Common myeloid progenitor, CD34-positive (primary cell): ENCODE measurements around the gene PIP5K1A.
"Not testable (repeated sequence)": the region's sequence is repeated elsewhere in the genome, so short reads cannot be mapped to it uniquely, and the experiment has no call there.

Source experiments
- CTCF ChIA-PET: fragments of 350-600 bp; sonication (Branson Sonifier 250); formaldehyde crosslinking; loops from one replicate; lab custom pipeline; 2021; ENCODE audit warnings: antibody characterized with exemption; lab: Charles Lee
- POLR2A ChIA-PET: fragments of 350-600 bp; sonication (Branson Sonifier 250); formaldehyde crosslinking; loops from one replicate; lab custom pipeline; 2021; ENCODE audit warnings: antibody characterized with exemption; lab: Charles Lee
- DNase-seq, 3 donors: peaks; one replicate each; pipeline versions ENCODE4 v3.0.0 to v3.0.0-alpha.2; 2013
- H3K27ac ChIP-seq, 2 experiments: 1 replicate in 1 of 2; 2 replicates in 1 of 2; pipeline ENCODE4 v1.7.0; 2013; ENCODE audit warnings: inconsistent platforms in 2 of 2, low read length in 2 of 2, mild to moderate bottlenecking in 2 of 2, low read depth in 1 of 2, moderate library complexity in 1 of 2; ENCODE audit not compliant: severe bottlenecking in 2 of 2, insufficient read depth in 1 of 2, poor library complexity in 1 of 2
- H3K27me3 ChIP-seq, 5 experiments: replicated peaks in 2 of 5; 1 replicate in 3 of 5; 2 replicates in 2 of 5; pipeline versions ENCODE4 v1.6.1 to v1.7.0; 2013; ENCODE audit warnings: low read length in 4 of 5, mild to moderate bottlenecking in 2 of 5, moderate library complexity in 2 of 5, inconsistent platforms in 1 of 5; ENCODE audit not compliant: insufficient read depth in 5 of 5, control insufficient read depth in 4 of 5
- H3K36me3 ChIP-seq, 4 experiments: 1 replicate in 2 of 4; 2 replicates in 2 of 4; pipeline versions ENCODE4 v1.6.1 to v1.7.0; 2013; ENCODE audit warnings: low read length in 3 of 4, control low read depth in 1 of 4, mild to moderate bottlenecking in 1 of 4; ENCODE audit not compliant: control insufficient read depth in 4 of 4, insufficient read depth in 4 of 4
- H3K4me1 ChIP-seq, 4 experiments: 1 replicate in 3 of 4; 2 replicates in 1 of 4; pipeline versions ENCODE4 v1.6.1 to v1.7.1; 2013; ENCODE audit warnings: low read length in 3 of 4, mild to moderate bottlenecking in 3 of 4, control low read depth in 1 of 4, inconsistent platforms in 1 of 4, moderate library complexity in 1 of 4; ENCODE audit not compliant: control insufficient read depth in 4 of 4, insufficient read depth in 4 of 4; ENCODE audit errors: control extremely low read depth in 1 of 4
- H3K4me3 ChIP-seq, 7 experiments: 1 replicate in 4 of 7; 2 replicates in 3 of 7; pipeline versions ENCODE4 v1.5.1 to v1.7.0; 2013; ENCODE audit warnings: mild to moderate bottlenecking in 7 of 7, low read length in 6 of 7, moderate library complexity in 6 of 7, inconsistent platforms in 2 of 7, low read depth in 2 of 7, control low read depth in 1 of 7; ENCODE audit not compliant: insufficient read depth in 4 of 7, control insufficient read depth in 1 of 7; ENCODE audit errors: extremely low read depth in 1 of 7
- H3K9me3 ChIP-seq, 5 experiments: 1 replicate in 4 of 5; 2 replicates in 1 of 5; pipeline versions ENCODE4 v1.6.1 to v1.7.1; 2013; ENCODE audit warnings: low read length in 4 of 5, mild to moderate bottlenecking in 2 of 5, inconsistent platforms in 1 of 5, low read depth in 1 of 5, moderate library complexity in 1 of 5; ENCODE audit not compliant: control insufficient read depth in 4 of 5, insufficient read depth in 2 of 5; ENCODE audit errors: control extremely low read depth in 1 of 5
- WGBS: methylation state at CpG from one replicate; pipeline ENCODE4 v1.1.5; 2013; ENCODE audit not compliant: insufficient coverage; 5-methylcytosine and 5-hydroxymethylcytosine counted together

PIP5K1A gene

GRCh38 chr1:151175041-151175741 is 23.2 kb upstream of the PIP5K1A start:
- H3K27me3 ChIP-seq, result no peaks in the 10 kb centered on the region
- H3K36me3 ChIP-seq, result peaks cover 8 to 76% (median 54%) of the 10 kb centered on the region in 4 experiments
- POLR2A ChIA-PET, result no interaction called here
- 82% methylated on average over 2 of the region's 6 CpGs for WGBS
- H3K9me3 ChIP-seq, result no peaks in the 10 kb centered on the region
- no peak for DNase-seq
- H3K4me3 ChIP-seq, result no peak overlapping the region
- CTCF ChIA-PET, result interaction anchor here (0.6 to 2.6 kb wide), 11 partner anchors 8 to 80 kb away, joined by 3 to 22 read pairs (median 3); partner anchors contain the start of genes PSMD4, TNFAIP8L2 and VPS72
- H3K4me1 ChIP-seq, result no peaks in the 10 kb centered on the region
- H3K27ac ChIP-seq, result no peak overlapping the region

DNA sequence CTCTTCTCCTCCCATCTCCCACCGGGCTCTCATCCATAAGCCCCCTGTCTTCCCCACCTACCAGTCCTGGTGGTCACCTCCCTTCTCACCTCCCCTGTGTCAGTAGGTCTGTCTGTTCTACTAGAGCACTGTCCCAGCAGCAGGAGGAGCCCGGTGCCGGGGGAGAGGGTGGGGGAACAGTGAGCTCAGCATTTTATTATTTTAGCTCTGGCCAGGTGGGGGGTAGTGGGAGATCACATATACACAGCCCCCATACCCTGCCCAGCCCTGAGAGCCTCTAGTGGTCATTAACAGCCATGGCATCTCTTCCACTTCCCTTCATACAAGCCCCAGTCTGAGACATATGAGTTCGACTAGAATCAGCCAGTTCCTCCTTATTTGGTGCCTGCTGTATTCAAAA is 22.5 kb upstream of the PIP5K1A start, which contains the start of gene TMOD4:
Gene TMOD4, minus strand, starts transcription at position 119 of the 400 bp plus-strand sequence. CDS start 1,106 bp downstream, outside the sequence.
- Histone ChIP-seq H3K9me3 (no peaks in the 10 kb centered on the region), H3K27me3 (no peaks in the 10 kb centered on the region), H3K4me3 (no peak within 1 kb of the TSS), H3K27ac (no peak within 1 kb of the TSS), H3K4me1 (no peaks in the 10 kb centered on the region), H3K36me3 (peaks cover 10 to 75% (median 53%) of the 10 kb centered on the region in 4 experiments)
- ChIA-PET POLR2A (no interaction called here), CTCF (interaction anchor here (0.6 to 2.6 kb wide), 9 partner anchors 9 to 79 kb away, joined by 3 to 22 read pairs (median 3); partner anchors contain the start of genes PSMD4, TNFAIP8L2 and VPS72)
- WGBS, result no CpG with 5 or more reads among the region's 4 CpGs
- peak; percentile 45 to 72 (median 67) for DNase-seq

DNA sequence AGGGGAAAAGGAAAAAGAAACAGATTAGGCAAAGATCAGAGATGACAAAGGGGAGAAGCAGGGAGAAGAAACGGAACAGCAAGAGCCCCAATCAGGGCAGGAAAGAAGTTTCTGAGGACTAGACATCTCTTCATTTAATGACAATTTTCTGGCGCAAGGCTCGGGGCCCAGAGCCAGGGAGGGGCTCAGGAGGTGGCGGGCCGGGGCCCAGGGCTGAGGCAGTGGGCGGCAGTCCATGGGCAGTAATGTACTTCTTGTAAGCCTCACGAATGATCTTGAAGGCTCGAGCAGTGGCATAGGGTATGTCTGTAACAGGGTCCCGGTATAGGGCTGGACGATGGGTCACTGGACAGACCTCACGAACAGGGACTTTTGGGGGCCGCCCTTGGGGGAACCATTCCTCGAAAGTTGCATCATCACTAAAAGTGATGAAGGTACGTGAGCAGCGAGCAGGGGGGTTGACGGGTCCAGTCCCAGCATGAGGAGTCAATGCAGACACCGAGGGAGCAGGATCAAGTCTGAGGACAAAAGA is 21.8 kb upstream of the PIP5K1A start:
- ChIA-PET POLR2A (no interaction called here), CTCF (interaction anchor here (1.0 to 4.0 kb wide), 7 partner anchors 10 to 151 kb away, joined by 3 to 22 read pairs (median 4); partner anchors contain the start of genes PSMD4 and VPS72)
- Histone ChIP-seq H3K27ac (no peak overlapping the region), H3K27me3 (no peaks in the 10 kb centered on the region), H3K4me3 (no peak overlapping the region), H3K9me3 (no peaks in the 10 kb centered on the region), H3K36me3 (peaks cover 9 to 75% (median 54%) of the 10 kb centered on the region in 4 experiments), H3K4me1 (no peaks in the 10 kb centered on the region)
- no peak for DNase-seq
- 94% methylated on average over 17 of the region's 17 CpGs for WGBS

- Histone ChIP-seq H3K4me3 (no peak overlapping the region), H3K27me3 (no peaks in the 10 kb centered on the region), H3K9me3 (no peaks in the 10 kb centered on the region), H3K27ac (no peak overlapping the region), H3K4me1 (peaks cover 3 to 12% (median 8%) of the 10 kb centered on the region in 4 experiments), H3K36me3 (peaks cover 12 to 63% (median 39%) of the 10 kb centered on the region in 4 experiments)
- DNase-seq, result no peak
- CTCF ChIA-PET, result interaction anchor here (0.6 kb wide), 1 partner anchor 93 kb away, joined by 3 read pairs; no protein-coding TSS in a partner anchor
- 100% methylated on average over 2 of the region's 10 CpGs for WGBS
- POLR2A ChIA-PET, result no interaction called here
Measured at GRCh38 chr1:151184211-151184610, 14.1 kb upstream of the PIP5K1A start.

DNA sequence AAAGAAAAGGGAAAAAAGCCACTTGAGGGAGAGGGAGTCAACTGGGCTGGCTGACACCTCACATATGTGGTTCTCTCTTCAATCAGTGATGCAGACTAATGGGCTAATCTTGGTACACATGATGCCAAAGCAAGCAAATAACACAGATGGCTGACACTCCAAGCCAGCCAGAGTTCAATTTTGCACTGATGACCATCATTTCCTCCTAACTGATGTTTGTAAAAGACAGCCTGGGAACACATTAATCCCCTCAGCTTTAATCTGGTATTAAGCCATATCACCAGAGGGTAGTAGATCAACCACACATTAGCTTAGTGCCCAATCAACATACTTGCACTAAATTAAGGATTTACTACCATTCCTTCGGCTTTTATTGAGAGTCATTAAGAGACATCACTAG is 11.1 kb upstream of the PIP5K1A start:
- CTCF ChIA-PET, result interaction anchor here (1.0 to 3.3 kb wide), 4 partner anchors 9 to 65 kb away, joined by 3 to 22 read pairs (median 4); partner anchors contain the start of gene TMOD4
- POLR2A ChIA-PET, result no interaction called here
- WGBS, result no CpG with 5 or more reads among the region's 1 CpG
- Histone ChIP-seq H3K27me3 (peaks cover 0 to 2% (median 0%) of the 10 kb centered on the region in 5 experiments), H3K4me1 (peaks cover 3 to 19% (median 11%) of the 10 kb centered on the region in 4 experiments), H3K36me3 (peaks cover 8 to 38% (median 27%) of the 10 kb centered on the region in 4 experiments), H3K27ac (no peak overlapping the region), H3K4me3 (no peak overlapping the region), H3K9me3 (no peaks in the 10 kb centered on the region)
- no peak for DNase-seq

DNA sequence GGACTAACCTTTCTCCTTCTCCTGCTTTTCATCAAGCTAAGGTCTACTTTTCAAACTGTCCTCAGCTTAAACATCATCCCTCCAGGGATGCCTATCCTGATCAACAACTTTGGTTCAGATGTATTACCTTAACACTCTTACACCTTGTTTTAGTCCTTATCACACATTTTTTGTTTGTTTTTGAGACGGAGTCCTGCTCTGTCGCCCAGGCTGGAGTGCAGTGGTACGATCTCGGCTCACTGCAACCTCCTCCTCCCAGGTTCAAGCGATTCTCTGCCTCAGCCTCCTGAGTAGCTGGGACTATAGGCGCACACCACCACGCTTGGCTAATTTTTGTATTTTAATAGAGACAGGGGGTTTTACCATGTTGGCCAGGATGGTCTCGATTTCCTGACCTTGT is 9.7 kb upstream of the PIP5K1A start:
- H3K27me3 ChIP-seq, POLR2A ChIA-PET, H3K9me3 ChIP-seq, DNase-seq: not testable (repeated sequence)
- CTCF ChIA-PET, result interaction anchor here (1.5 to 3.3 kb wide), 3 partner anchors 10 to 164 kb away, joined by 4 to 22 read pairs (median 13); partner anchors contain the start of gene TMOD4
- peak overlapping the region in 5 of 7 experiments; percentile 66 to 97 (median 91) for H3K4me3 ChIP-seq
- peaks cover 3 to 19% (median 11%) of the 10 kb centered on the region in 4 experiments for H3K4me1 ChIP-seq
- WGBS, result 94% methylated on average over 5 of the region's 8 CpGs
- peak overlapping the region in 1 of 2 experiments; percentile 93 for H3K27ac ChIP-seq
- H3K36me3 ChIP-seq, result peaks cover 6 to 24% (median 19%) of the 10 kb centered on the region in 4 experiments
